K562 (cell line): Measurements from ENCODE around the gene RNF123.

ENCODE experiments used
- BRD4 ChIP-seq: fragments of 200-600 bp; sonication (generic); IDR thresholded peaks from 2 replicates; pipeline ENCODE4 v1.6.1; 2017; ENCODE audit warnings: inconsistent platforms
- CTCF ChIP-seq, 3 experiments: IDR thresholded peaks in 2 of 3; conservative IDR thresholded peaks in 1 of 3; 2 replicates each; pipeline ENCODE4 v1.5.1; 2011 to 2012; ENCODE audit warnings: low read length in 3 of 3, mild to moderate bottlenecking in 3 of 3, control low read depth in 2 of 3, improper control_type of control experiment in 1 of 3, inconsistent platforms in 1 of 3, low read depth in 1 of 3, mixed read lengths in 1 of 3, moderate library complexity in 1 of 3; ENCODE audit not compliant: insufficient read depth in 2 of 3
- E2F4 ChIP-seq: sonication (generic); formaldehyde crosslinking; IDR thresholded peaks from 2 replicates; pipeline ENCODE4 v1.8.0; 2022; ENCODE audit warnings: mild to moderate bottlenecking, low read depth, missing genetic modification reagents
- EHMT2 ChIP-seq: fragments of 450-650 bp; IDR thresholded peaks from 2 replicates; pipeline ENCODE4 v1.6.1; 2018; ENCODE audit warnings: antibody characterized with exemption
- ELF4 ChIP-seq: fragments of 450-650 bp; formaldehyde crosslinking; IDR thresholded peaks from 2 replicates; pipeline ENCODE4 v1.4.0; 2022; ENCODE audit warnings: missing genetic modification characterization
- HNRNPL ChIP-seq: fragments of 200-400 bp; formaldehyde crosslinking; IDR thresholded peaks from 2 replicates; pipeline ENCODE4 v1.6.1; 2017; ENCODE audit warnings: low read depth, mild to moderate bottlenecking, low read length
- HNRNPUL1 ChIP-seq: fragments of 200-400 bp; formaldehyde crosslinking; IDR thresholded peaks from 2 replicates; pipeline ENCODE4 v1.6.1; 2017; ENCODE audit warnings: low read length
- JUND ChIP-seq, 2 experiments: IDR thresholded peaks; 2 replicates in 1 of 2; 3 replicates in 1 of 2; pipeline ENCODE4 v1.6.1; 2011; ENCODE audit warnings: borderline replicate concordance in 2 of 2, low read depth in 2 of 2, low read length in 2 of 2, improper control_type of control experiment in 1 of 2, missing biosample characterization in 1 of 2, missing genetic modification characterization in 1 of 2, missing genetic modification reagents in 1 of 2
- POLR2A ChIP-seq: fragments of 450-650 bp; conservative IDR thresholded peaks from 2 replicates; pipeline ENCODE4 v1.6.1; 2016
- UBTF ChIP-seq, 2 experiments: IDR thresholded peaks; 2 replicates each; pipeline ENCODE4 v1.6.1; 2012; ENCODE audit warnings: improper control_type of control experiment in 2 of 2, low read depth in 2 of 2, low read length in 2 of 2, borderline replicate concordance in 1 of 2

GRCh38 chr3:49654955-49655556 is 34.3 kb upstream of the RNF123 start:
- TF ChIP-seq JUND (IDR thresholded peaks at IDR 0.05; ENCODE audit: borderline replicate concordance, low read depth, low read length): no peak
- TF ChIP-seq JUND (tag; IDR thresholded peaks at IDR 0.05; ENCODE audit: borderline replicate concordance, low read depth, low read length): no peak
- no peak for TF ChIP-seq EHMT2
- no peak for TF ChIP-seq POLR2A
- TF ChIP-seq BRD4: no peak
- no peak for TF ChIP-seq HNRNPUL1
- no peak for TF ChIP-seq HNRNPL
- TF ChIP-seq UBTF (IDR thresholded peaks at IDR 0.05; ENCODE audit: borderline replicate concordance in 1 of 2, low read depth in 2 of 2, low read length in 2 of 2): no peak
- TF ChIP-seq CTCF (IDR thresholded peaks at IDR 0.05 in 2 of 3, conservative IDR thresholded peaks at IDR 0.05 in 1 of 3; ENCODE audit: insufficient read depth in 2 of 3, low read depth in 1 of 3, low read length in 3 of 3): no peak
- TF ChIP-seq E2F4: no peak
- TF ChIP-seq ELF4: no peak
